Activated CD4-positive, alpha-beta T cell treated with anti-CD3 and anti-CD28 coated beads, Interleukin-2, amount 50 U/mL, for 16 hours (primary cell): ENCODE data around the gene ELL2.

ENCODE experiments used
- DNase-seq: peaks from one replicate; pipeline ENCODE4 v3.0.0-alpha.2; 2020

ELL2 gene

GRCh38 chr5:95956021-95956899 lies 5.4 kb downstream of the ELL2 start:
- DNase-seq: no peak

GRCh38 chr5:95954716-95955115 lies 6.9 kb downstream of the ELL2 start:
- DNase-seq: no peak

GRCh38 chr5:95953021-95953702 lies 8.5 kb downstream of the ELL2 start:
- DNase-seq: no peak

DNA sequence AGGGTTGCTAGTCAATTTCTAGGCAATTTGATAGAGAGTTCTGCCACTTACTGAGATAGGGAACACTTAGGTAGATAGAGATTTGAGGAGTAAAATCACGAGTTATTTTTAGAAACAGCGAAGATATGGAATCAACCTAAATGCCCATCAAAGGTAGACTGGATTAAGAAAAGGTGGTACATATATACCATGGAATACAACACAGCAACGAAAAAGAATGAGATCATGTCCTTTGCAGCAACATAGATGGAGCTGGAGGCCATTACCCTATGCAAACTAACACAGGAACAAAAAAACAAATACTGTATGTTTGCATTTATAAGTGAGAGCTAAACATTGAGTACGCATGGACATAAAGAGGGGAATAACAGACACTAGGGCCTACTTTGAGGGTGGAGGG lies 9.7 kb downstream of the ELL2 start:
- no peak for DNase-seq

GRCh38 chr5:95949810-95950209 lies 11.8 kb downstream of the ELL2 start:
- DNase-seq: no peak

- DNase-seq: no peak
Measured at GRCh38 chr5:95948631-95949030, 13.0 kb downstream of the ELL2 start.

DNA sequence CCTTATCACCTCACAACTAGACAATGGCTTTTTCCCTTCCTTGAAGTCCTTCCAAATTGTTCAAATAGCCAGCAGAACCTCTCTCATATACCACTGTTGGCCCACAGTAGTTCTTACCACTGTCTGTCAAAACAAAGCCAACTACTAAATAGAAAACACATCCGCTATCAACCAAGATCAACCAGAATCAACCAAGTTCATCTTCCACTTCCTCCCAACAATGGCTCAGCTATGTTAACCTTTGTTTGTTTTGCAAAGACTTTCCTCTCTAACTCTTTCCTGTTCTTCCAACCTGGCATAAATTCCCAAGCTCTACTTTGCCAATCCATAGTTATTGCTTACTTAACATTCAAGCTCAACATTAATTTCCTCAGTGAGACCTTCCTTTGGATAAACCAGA lies 15.2 kb downstream of the ELL2 start:
- no peak for DNase-seq

GRCh38 chr5:95942968-95943367 lies 18.7 kb downstream of the ELL2 start:
- DNase-seq: no peak

- DNase-seq: no peak
Measured at GRCh38 chr5:95942414-95942813, 19.2 kb downstream of the ELL2 start.

GRCh38 chr5:95941756-95942155 lies 19.9 kb downstream of the ELL2 start:
- no peak for DNase-seq

DNA sequence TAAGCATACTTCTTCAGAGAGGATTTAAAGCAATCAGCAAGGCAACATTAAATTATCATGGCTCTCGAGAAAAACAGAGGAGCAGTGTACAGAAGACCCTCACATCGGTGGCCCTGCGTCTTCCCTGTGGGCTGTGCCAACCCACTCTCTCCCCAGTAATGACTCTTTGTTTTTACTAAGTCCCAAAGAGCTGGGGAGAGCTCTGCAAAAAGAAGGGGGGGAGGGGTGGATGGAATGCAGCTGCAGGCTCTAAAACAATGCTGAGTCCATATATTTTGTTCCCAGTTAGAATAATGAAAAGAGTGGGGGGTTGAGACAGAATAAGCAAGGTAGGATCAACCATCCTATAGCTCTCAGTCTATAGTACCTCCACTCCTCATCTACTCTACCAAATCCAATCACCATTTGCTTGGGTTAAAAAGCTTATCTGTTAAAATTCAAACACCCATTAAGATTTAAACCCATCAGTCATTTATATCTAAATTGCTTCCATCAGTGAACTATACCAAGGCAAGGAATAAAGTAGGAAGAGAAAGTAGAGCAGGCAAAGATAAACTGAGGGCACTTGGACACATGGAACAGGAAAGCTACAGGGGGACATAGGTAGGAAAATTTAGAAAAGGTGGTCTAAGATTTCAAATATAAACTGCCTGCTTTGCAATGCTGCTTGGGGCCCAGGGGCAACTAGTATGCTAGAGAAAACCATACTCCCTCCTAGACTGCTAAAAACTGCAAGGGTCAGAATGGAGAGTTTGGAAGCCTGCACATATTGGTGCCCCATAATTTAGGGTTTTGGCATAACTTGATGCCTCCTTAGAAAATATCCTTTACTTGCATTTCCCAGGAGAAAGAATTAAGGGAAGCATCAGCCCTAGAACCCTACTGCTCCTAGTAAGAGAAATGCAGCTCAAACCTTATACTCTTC lies 20.6 kb downstream of the ELL2 start:
- DNase-seq: no peak

- DNase-seq: no peak
Measured at GRCh38 chr5:95939465-95939864, 22.2 kb downstream of the ELL2 start.

DNA sequence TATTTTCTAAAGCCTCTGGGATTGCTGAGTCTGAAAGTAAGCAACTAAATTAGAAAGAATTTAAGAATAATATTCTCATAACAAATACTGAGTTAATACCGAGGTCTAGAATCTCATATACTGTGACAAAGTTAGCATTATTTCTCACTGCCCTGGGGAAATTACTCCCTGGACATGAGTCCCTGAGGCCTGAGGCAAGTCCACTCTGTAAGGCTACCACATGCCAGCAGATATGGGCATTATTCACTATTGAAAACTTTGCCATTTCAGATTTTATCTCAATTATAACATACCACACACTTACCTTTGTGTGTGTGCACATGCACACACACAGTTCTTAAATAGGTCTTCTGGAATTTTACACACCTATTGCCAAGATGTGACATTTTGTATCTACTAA lies 22.9 kb downstream of the ELL2 start:
- no peak for DNase-seq

- no peak for DNase-seq
Measured at GRCh38 chr5:95938347-95938746, 23.3 kb downstream of the ELL2 start.

GRCh38 chr5:95937607-95938152 lies 24.0 kb downstream of the ELL2 start:
- no peak for DNase-seq

GRCh38 chr5:95936812-95937397 lies 24.7 kb downstream of the ELL2 start:
- no peak for DNase-seq

- no peak for DNase-seq
Measured at GRCh38 chr5:95935553-95936100, 26.0 kb downstream of the ELL2 start.

GRCh38 chr5:95934207-95934804 lies 27.3 kb downstream of the ELL2 start:
- no peak for DNase-seq

DNA sequence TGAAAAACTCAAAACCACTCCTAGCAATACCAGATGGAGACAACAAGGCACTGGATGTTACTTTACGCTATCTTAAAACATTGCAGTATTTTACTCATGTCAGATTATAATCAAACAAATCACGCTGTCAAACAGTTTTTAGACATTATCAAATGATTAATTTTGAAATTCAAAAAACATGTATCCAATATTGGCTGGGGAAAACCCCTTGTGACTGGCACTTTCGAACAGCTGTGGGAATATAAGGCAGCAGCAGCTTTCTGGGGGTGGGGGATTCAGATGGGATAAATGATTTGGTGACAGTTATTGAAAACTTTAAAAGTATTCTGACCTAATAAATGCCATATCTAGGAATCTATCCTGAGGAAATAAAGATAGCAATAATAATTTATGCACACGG lies 28.7 kb downstream of the ELL2 start:
- no peak for DNase-seq

DNA sequence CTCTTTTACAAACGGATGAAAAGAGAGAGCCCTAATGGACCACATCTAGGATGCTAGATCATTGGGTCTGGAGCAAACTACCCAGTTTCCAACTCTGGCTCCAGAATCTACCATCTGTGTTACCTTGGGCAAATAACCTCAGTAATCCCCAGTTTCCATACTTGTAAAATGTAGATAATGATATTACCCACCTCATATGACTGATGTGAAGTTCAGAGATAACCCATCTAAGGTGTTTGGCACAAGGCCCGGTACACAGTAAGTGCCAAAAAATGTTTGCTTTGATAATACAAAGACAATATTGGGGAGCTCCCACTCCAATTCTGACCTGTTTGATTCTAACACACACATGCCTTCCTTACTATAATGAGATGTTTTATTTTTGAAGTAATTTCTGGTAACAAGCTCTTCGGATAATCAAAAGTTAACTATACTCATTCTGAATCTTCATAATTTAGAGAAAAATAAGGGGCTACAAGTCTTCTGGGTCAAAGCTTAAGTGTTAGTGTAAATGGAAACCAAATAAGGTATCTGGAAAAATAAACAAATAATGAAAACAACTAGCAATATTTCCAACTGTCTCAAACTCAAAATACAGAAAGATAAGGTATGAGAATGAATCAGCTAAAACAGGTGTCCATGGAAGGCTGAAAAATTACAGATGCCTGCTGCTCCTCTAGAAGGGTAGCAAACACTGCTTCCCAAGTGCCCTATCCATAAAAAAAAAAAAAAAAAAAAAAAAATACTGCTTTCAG lies 30.4 kb downstream of the ELL2 start:
- no peak for DNase-seq
